Lower leg skin (tissue), 4 donors: ENCODE measurements around the gene ARHGAP40. TPM values are rescaled to one million over a fixed set of nuclear protein-coding genes. Genes with fewer than 3 reads are reported as not detected.

Experiments
- DNase-seq, 2 donors: peaks; one replicate each; pipeline ENCODE4 v3.0.0-alpha.2; 2019; ENCODE audit warnings: low spot score in 2 of 2
- H3K4me3 ChIP-seq: fragments of 200-600 bp; sonication (generic); 2 replicates; pipeline ENCODE4 v1.5.1; 2017; ENCODE audit warnings: mild to moderate bottlenecking, low read depth; ENCODE audit not compliant: poor library complexity, severe bottlenecking
- POLR2A ChIP-seq, 2 donors: fragments of 450-650 bp; IDR thresholded peaks; one replicate each; pipeline ENCODE4 v1.6.1; 2016 to 2017; ENCODE audit warnings: antibody characterized with exemption in 2 of 2, mild to moderate bottlenecking in 1 of 2, moderate library complexity in 1 of 2
- WGBS, 2 donors: methylation state at CpG; one replicate each; pipeline ENCODE4 v1.1.5; 2018; 5-methylcytosine and 5-hydroxymethylcytosine counted together
- intact Hi-C: fragments of 100-400 bp; cut with DNase I; formaldehyde crosslinking; loops from one replicate; pipeline ENCODE4 v1.15.0; 2023; ENCODE audit warnings: low total_unique reads
- total RNA-seq, 4 donors: library from RNA; depleted of rRNA; stranded (reverse); fragments of >200 nt; gene quantifications; one replicate each; pipeline ENCODE4 v1.1.0, GENCODE V29; 2016
- TF ChIP-seq, protein P1 (sequence below), 3 donors: fragments of 450-650 bp; IDR thresholded peaks; one replicate each; pipeline ENCODE4 v1.5.1; 2016; ENCODE audit warnings: antibody characterized with exemption in 3 of 3, mild to moderate bottlenecking in 3 of 3, moderate library complexity in 2 of 3

ARHGAP40 gene
- total RNA-seq, 4 donors from 2014 or later = 27.0 to 54.8 (median 45.9) TPM

GRCh38 chr20:38583306-38583705 is 18.3 kb upstream of the ARHGAP40 start:
- DNase-seq = no peak
- intact Hi-C loops = no loop called here
- TF ChIP-seq, protein P1, sequence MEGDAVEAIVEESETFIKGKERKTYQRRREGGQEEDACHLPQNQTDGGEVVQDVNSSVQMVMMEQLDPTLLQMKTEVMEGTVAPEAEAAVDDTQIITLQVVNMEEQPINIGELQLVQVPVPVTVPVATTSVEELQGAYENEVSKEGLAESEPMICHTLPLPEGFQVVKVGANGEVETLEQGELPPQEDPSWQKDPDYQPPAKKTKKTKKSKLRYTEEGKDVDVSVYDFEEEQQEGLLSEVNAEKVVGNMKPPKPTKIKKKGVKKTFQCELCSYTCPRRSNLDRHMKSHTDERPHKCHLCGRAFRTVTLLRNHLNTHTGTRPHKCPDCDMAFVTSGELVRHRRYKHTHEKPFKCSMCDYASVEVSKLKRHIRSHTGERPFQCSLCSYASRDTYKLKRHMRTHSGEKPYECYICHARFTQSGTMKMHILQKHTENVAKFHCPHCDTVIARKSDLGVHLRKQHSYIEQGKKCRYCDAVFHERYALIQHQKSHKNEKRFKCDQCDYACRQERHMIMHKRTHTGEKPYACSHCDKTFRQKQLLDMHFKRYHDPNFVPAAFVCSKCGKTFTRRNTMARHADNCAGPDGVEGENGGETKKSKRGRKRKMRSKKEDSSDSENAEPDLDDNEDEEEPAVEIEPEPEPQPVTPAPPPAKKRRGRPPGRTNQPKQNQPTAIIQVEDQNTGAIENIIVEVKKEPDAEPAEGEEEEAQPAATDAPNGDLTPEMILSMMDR (IDR thresholded peaks at IDR 0.05) = no peak
- TF ChIP-seq POLR2A (IDR thresholded peaks at IDR 0.05) = no peak
- 86 to 94% methylated on average over 4 of the region's 4 CpGs for WGBS, 2 donors
- H3K4me3 ChIP-seq = no peak overlapping the region

- intact Hi-C loops = no loop called here
- 43% methylated on average over 7 of the region's 7 CpGs for WGBS, 2 donors
- TF ChIP-seq, protein P1 (IDR thresholded peaks at IDR 0.05) = no peak
- TF ChIP-seq POLR2A (IDR thresholded peaks at IDR 0.05) = no peak
- no peak for DNase-seq
- H3K4me3 ChIP-seq = no peak overlapping the region
Measured at GRCh38 chr20:38584099-38584763, 17.4 kb upstream of the ARHGAP40 start.

GRCh38 chr20:38585404-38586180 is 16.0 kb upstream of the ARHGAP40 start:
- no peak for DNase-seq
- TF ChIP-seq POLR2A (IDR thresholded peaks at IDR 0.05) = no peak
- TF ChIP-seq, protein P1 (IDR thresholded peaks at IDR 0.05) = no peak
- intact Hi-C loops = no loop called here
- H3K4me3 ChIP-seq = no peak overlapping the region
- WGBS, 2 donors = 80 to 81% methylated on average over 10 of the region's 10 CpGs

DNA sequence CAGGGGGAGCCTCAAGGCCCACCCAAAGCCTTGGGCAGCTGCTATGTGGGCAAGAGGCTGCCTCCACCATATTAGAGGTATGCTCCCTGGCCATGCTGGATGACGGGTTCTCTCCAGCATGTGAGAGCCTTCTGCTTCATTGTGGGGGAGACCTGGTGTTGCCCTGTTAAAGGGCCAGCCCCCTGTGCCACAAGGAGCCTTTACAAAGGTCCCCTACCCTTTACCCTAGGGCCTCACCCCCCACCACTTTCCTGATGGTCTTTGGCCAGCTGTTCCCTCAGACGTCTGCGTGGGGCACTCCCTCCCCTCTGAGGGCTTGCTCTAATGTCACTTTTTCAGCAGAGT is 15.5 kb upstream of the ARHGAP40 start:
- 71 to 75% methylated on average over 2 to 3 of the region's 3 CpGs for WGBS, 2 donors
- no peak overlapping the region for H3K4me3 ChIP-seq
- no peak for TF ChIP-seq POLR2A (IDR thresholded peaks at IDR 0.05)
- TF ChIP-seq, protein P1 (IDR thresholded peaks at IDR 0.05) = no peak
- no peak for DNase-seq
- intact Hi-C loops = no loop called here

DNA sequence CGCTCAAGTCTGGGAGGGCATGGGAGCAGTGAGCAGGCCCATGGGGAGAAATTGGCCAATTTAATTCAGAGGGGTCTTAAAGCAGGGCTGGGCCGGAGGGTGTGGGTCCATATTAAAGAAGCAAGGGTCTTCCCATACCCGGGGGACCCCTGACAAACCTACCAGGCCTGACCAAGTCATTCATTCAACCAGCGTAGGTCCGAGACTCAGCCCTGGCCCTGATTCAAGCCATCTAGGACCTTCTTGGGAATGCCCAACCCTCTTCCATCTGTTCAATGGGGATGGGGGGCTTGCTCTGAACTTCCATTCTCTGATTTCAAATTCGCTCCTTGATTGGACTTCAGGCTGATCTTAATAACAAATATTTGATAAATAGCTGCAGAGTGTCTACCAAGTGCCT is 13.3 kb upstream of the ARHGAP40 start:
- no peak for TF ChIP-seq POLR2A (IDR thresholded peaks at IDR 0.05)
- TF ChIP-seq, protein P1 (IDR thresholded peaks at IDR 0.05) = no peak
- WGBS, 2 donors = 88 to 93% methylated on average over 6 of the region's 6 CpGs
- intact Hi-C loops = no loop called here
- H3K4me3 ChIP-seq = no peak overlapping the region
- DNase-seq = no peak
